ENCODE data around the gene EIF4G1. TPM values are rescaled to one million over a fixed set of nuclear protein-coding genes. Genes with fewer than 3 reads are reported as not detected.

The EIF4G1 gene
- total RNA-seq, 1 experiment from 2014 or later: 496 TPM

DNA sequence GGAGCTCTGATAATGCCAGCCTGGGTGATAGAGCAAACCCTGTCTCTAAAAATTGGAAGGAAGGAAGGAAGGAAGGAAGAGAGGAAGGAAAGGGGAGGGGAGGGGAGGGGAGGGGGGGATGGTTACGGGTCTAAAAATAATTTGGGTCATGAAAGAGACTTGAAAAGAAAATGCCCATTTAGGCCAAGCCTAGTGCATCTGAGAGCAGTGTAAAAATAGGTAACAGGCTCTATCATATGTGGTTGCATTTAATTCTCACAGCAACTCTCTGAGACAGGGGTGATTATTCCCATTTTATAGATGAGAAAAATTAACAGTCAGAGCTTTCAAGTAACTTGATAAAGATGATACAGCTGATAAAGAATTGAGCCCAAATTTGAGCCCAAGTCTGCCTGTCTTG, 42.1 kb upstream of the EIF4G1 start:
- H3K4me2 ChIP-seq (ENCODE audit: low read length): no peak overlapping the region
- CTCF ChIA-PET: interaction anchor here (1.3 kb wide), 1 partner anchor 127 kb away, joined by 4 read pairs; no protein-coding TSS in a partner anchor
- POLR2A ChIA-PET: no interaction called here
- ATAC-seq (no peak), DNase-seq (ENCODE audit: low read depth, low spot score) (no peak)
- RAD21 ChIA-PET (ENCODE audit: low non-redundant PET in 1 of 2, low total read pairs in 2 of 2, uncharacterized antibody in 2 of 2, unreplicated experiment in 2 of 2): interaction anchor here in 1 of 2 experiments (0.6 kb wide), 1 partner anchor 122 kb away, joined by 4 read pairs; no protein-coding TSS in a partner anchor
- intact Hi-C loops (cut with micrococcal nuclease): no loop called here
- TF ChIP-seq SIN3A (IDR thresholded peaks at IDR 0.05; ENCODE audit: low read depth): no peak
- no peaks in the 10 kb centered on the region for H3K4me1 ChIP-seq (ENCODE audit: control insufficient read depth in 1 of 2, insufficient read depth in 2 of 2, low read length in 2 of 2)
- no peaks in the 10 kb centered on the region for H3K36me3 ChIP-seq (ENCODE audit: control insufficient read depth in 1 of 2, insufficient read depth in 2 of 2, low read length in 2 of 2)
- H3K27ac ChIP-seq (ENCODE audit: low read depth, low read length): no peak overlapping the region
- no peaks in the 10 kb centered on the region for H3K79me2 ChIP-seq (ENCODE audit: insufficient read depth, low read length)
- BruUV-seq (replicated peaks): no TSS peak
- no peak overlapping the region for H3K9ac ChIP-seq (ENCODE audit: low read length)
- no peak overlapping the region for H3K4me3 ChIP-seq (replicated peaks in 1 of 2; ENCODE audit: low read depth in 1 of 2, low read length in 2 of 2)
- H3K27me3 ChIP-seq (ENCODE audit: insufficient read depth, low read length): no peaks in the 10 kb centered on the region
- no peaks in the 10 kb centered on the region for H3K9me3 ChIP-seq (ENCODE audit: control insufficient read depth in 1 of 2, insufficient read depth in 1 of 2, low read depth in 1 of 2, low read length in 2 of 2)
- no peaks in the 10 kb centered on the region for H4K20me1 ChIP-seq (ENCODE audit: insufficient read depth)
- no peak overlapping the region for H2AFZ ChIP-seq (ENCODE audit: low read depth, low read length, poor library complexity, severe bottlenecking)
- H3K9me2 ChIP-seq (ENCODE audit: insufficient read depth): no peaks in the 10 kb centered on the region

DNA sequence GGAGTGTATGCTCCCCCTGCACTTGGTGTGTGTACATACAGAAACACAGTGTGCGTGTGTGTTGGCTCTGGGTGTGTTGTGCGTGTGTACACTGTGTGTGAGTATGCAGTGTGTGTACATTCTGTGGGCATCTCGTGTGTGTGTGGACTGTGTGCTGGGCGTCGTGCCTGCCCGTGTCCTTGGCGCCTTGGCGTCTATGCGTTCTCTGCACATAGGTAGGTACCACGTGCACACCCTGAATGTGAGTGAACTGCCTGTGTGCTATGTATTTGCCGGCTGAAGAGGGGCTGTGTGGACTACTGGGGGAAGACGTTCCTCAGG, 39.1 kb upstream of the EIF4G1 start:
- POLR2A ChIA-PET: no interaction called here
- Histone ChIP-seq H3K79me2 (ENCODE audit: insufficient read depth, low read length) (no peaks in the 10 kb centered on the region), H3K9me2 (ENCODE audit: insufficient read depth) (no peaks in the 10 kb centered on the region), H3K9ac (ENCODE audit: low read length) (no peak overlapping the region), H3K9me3 (ENCODE audit: control insufficient read depth in 1 of 2, insufficient read depth in 1 of 2, low read depth in 1 of 2, low read length in 2 of 2) (no peaks in the 10 kb centered on the region), H3K4me1 (ENCODE audit: control insufficient read depth in 1 of 2, insufficient read depth in 2 of 2, low read length in 2 of 2) (no peaks in the 10 kb centered on the region), H4K20me1 (ENCODE audit: insufficient read depth) (no peaks in the 10 kb centered on the region), H2AFZ (ENCODE audit: low read depth, low read length, poor library complexity, severe bottlenecking) (no peak overlapping the region), H3K4me2 (ENCODE audit: low read length) (no peak overlapping the region), H3K4me3 (replicated peaks in 1 of 2; ENCODE audit: low read depth in 1 of 2, low read length in 2 of 2) (no peak overlapping the region), H3K27ac (ENCODE audit: low read depth, low read length) (no peak overlapping the region), H3K36me3 (ENCODE audit: control insufficient read depth in 1 of 2, insufficient read depth in 2 of 2, low read length in 2 of 2) (no peaks in the 10 kb centered on the region), H3K27me3 (ENCODE audit: insufficient read depth, low read length) (no peaks in the 10 kb centered on the region)
- no peak for DNase-seq (ENCODE audit: low read depth, low spot score)
- no peak for ATAC-seq
- TF ChIP-seq SIN3A (IDR thresholded peaks at IDR 0.05; ENCODE audit: low read depth) (no peak), SRF (IDR thresholded peaks at IDR 0.05; ENCODE audit: low read depth) (no peak), EZH2 (IDR thresholded peaks at IDR 0.05) (no peak), POLR2A (IDR thresholded peaks at IDR 0.05; ENCODE audit: borderline replicate concordance, extremely low read depth, insufficient read depth, insufficient read length) (no peak), POLR2AphosphoS5 (IDR thresholded peaks at IDR 0.05; ENCODE audit: low read depth, low read length) (no peak), TCF7L2 (IDR thresholded peaks at IDR 0.05; ENCODE audit: borderline replicate concordance, extremely low read depth, insufficient read depth, insufficient read length) (no peak), RAD21 (IDR thresholded peaks at IDR 0.05; ENCODE audit: low read depth) (no peak), EZH2phosphoT487 (IDR thresholded peaks at IDR 0.05; ENCODE audit: borderline replicate concordance) (no peak), CEBPB (IDR thresholded peaks at IDR 0.05; ENCODE audit: low read depth) (no peak), YY1 (IDR thresholded peaks at IDR 0.05; ENCODE audit: extremely low read depth, insufficient replicate concordance, low read depth, low read length) (no peak), CBX3 (IDR thresholded peaks at IDR 0.05; ENCODE audit: low read depth) (no peak), EGR1 (IDR thresholded peaks at IDR 0.05; ENCODE audit: low read depth) (no peak), ELF1 (IDR thresholded peaks at IDR 0.05; ENCODE audit: borderline replicate concordance, low read depth) (no peak), SP1 (IDR thresholded peaks at IDR 0.05; ENCODE audit: low read depth) (no peak)
- TF ChIP-seq, protein P1, sequence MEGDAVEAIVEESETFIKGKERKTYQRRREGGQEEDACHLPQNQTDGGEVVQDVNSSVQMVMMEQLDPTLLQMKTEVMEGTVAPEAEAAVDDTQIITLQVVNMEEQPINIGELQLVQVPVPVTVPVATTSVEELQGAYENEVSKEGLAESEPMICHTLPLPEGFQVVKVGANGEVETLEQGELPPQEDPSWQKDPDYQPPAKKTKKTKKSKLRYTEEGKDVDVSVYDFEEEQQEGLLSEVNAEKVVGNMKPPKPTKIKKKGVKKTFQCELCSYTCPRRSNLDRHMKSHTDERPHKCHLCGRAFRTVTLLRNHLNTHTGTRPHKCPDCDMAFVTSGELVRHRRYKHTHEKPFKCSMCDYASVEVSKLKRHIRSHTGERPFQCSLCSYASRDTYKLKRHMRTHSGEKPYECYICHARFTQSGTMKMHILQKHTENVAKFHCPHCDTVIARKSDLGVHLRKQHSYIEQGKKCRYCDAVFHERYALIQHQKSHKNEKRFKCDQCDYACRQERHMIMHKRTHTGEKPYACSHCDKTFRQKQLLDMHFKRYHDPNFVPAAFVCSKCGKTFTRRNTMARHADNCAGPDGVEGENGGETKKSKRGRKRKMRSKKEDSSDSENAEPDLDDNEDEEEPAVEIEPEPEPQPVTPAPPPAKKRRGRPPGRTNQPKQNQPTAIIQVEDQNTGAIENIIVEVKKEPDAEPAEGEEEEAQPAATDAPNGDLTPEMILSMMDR (IDR thresholded peaks at IDR 0.05 in 2 of 3, conservative IDR thresholded peaks at IDR 0.05 in 1 of 3; ENCODE audit: borderline replicate concordance in 1 of 3, insufficient read depth in 1 of 3, low read depth in 2 of 3, low read length in 2 of 3): no peak
- TF ChIP-seq, protein P2, sequence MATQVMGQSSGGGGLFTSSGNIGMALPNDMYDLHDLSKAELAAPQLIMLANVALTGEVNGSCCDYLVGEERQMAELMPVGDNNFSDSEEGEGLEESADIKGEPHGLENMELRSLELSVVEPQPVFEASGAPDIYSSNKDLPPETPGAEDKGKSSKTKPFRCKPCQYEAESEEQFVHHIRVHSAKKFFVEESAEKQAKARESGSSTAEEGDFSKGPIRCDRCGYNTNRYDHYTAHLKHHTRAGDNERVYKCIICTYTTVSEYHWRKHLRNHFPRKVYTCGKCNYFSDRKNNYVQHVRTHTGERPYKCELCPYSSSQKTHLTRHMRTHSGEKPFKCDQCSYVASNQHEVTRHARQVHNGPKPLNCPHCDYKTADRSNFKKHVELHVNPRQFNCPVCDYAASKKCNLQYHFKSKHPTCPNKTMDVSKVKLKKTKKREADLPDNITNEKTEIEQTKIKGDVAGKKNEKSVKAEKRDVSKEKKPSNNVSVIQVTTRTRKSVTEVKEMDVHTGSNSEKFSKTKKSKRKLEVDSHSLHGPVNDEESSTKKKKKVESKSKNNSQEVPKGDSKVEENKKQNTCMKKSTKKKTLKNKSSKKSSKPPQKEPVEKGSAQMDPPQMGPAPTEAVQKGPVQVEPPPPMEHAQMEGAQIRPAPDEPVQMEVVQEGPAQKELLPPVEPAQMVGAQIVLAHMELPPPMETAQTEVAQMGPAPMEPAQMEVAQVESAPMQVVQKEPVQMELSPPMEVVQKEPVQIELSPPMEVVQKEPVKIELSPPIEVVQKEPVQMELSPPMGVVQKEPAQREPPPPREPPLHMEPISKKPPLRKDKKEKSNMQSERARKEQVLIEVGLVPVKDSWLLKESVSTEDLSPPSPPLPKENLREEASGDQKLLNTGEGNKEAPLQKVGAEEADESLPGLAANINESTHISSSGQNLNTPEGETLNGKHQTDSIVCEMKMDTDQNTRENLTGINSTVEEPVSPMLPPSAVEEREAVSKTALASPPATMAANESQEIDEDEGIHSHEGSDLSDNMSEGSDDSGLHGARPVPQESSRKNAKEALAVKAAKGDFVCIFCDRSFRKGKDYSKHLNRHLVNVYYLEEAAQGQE (IDR thresholded peaks at IDR 0.05; ENCODE audit: low read depth): no peak
- TF ChIP-seq, protein P3, sequence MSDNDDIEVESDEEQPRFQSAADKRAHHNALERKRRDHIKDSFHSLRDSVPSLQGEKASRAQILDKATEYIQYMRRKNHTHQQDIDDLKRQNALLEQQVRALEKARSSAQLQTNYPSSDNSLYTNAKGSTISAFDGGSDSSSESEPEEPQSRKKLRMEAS (IDR thresholded peaks at IDR 0.05): no peak
- intact Hi-C loops (cut with micrococcal nuclease): no loop called here
- RAD21 ChIA-PET (ENCODE audit: low non-redundant PET in 1 of 2, low total read pairs in 2 of 2, uncharacterized antibody in 2 of 2, unreplicated experiment in 2 of 2): no interaction called here
- CTCF ChIA-PET: no interaction called here
- no TSS peak for BruUV-seq (replicated peaks)

Measured in HCT116 (cell line).